Measurements from ENCODE around the gene SLC5A10.

GRCh38 chr17:18992454-18993130 lies 40.6 kb downstream of the SLC5A10 start:
- TF ChIP-seq CTCF (IDR thresholded peaks at IDR 0.05) (no peak), ZFX (IDR thresholded peaks at IDR 0.05; ENCODE audit: borderline replicate concordance) (no peak)
